PC-9 (cell line): ENCODE measurements around the gene ASTN2. TPM values are rescaled to one million over a fixed set of nuclear protein-coding genes. Genes with fewer than 3 reads are reported as not detected.
A peak's percentile ranks its signal among the peaks of the same experiment; 100 is the strongest.

Source experiments
- BruUV-seq: library from RNA; stranded (reverse); fragments of 400-500 nt; replicated peaks from 2 replicates; lab custom pipeline; 2021; lab: Mats Ljungman, UMichigan
- CTCF ChIA-PET: fragments of 300-600 bp; sonication (Branson Sonifier 250); formaldehyde crosslinking; loops from one replicate; lab custom pipeline; 2022; ENCODE audit warnings: antibody characterized with exemption; lab: Charles Lee
- POLR2A ChIA-PET: fragments of 300-600 bp; sonication (Branson Sonifier 250); formaldehyde crosslinking; loops from one replicate; lab custom pipeline; 2022; ENCODE audit warnings: antibody characterized with exemption; ENCODE audit not compliant: unreplicated experiment; lab: Charles Lee
- DNase-seq, 2 experiments: peaks; one replicate each; pipeline versions ENCODE4 v3.0.0 to v3.0.0-alpha.2; 2015 to 2022; ENCODE audit warnings: mixed read lengths in 1 of 2
- H2AFZ ChIP-seq: fragments of 200-600 bp; sonication (generic); 2 replicates; pipeline ENCODE4 v1.8.1; 2017; ENCODE audit warnings: antibody characterized with exemption
- H3F3A ChIP-seq: fragments of 200-600 bp; sonication (generic); 2 replicates; pipeline ENCODE4 v1.8.1; 2017; ENCODE audit warnings: antibody characterized with exemption, mild to moderate bottlenecking, low read depth; ENCODE audit not compliant: insufficient read depth
- H3K27ac ChIP-seq: fragments of 200-600 bp; sonication (generic); 2 replicates; pipeline ENCODE4 v1.6.1; 2016; ENCODE audit warnings: mixed run types
- H3K27me3 ChIP-seq: fragments of 200-600 bp; sonication (generic); 2 replicates; pipeline ENCODE4 v1.6.1; 2016; ENCODE audit warnings: low read depth, mixed run types; ENCODE audit not compliant: insufficient read depth
- H3K36me3 ChIP-seq: fragments of 200-600 bp; sonication (generic); 2 replicates; pipeline ENCODE4 v1.6.1; 2016; ENCODE audit warnings: low read depth, mixed run types
- H3K4me1 ChIP-seq: fragments of 200-600 bp; sonication (generic); replicated peaks from 2 replicates; pipeline ENCODE4 v1.6.1; 2016; ENCODE audit warnings: mixed run types; ENCODE audit not compliant: insufficient read depth
- H3K4me2 ChIP-seq: fragments of 200-600 bp; sonication (generic); 2 replicates; pipeline ENCODE4 v1.6.1; 2017; ENCODE audit warnings: mixed run types
- H3K4me3 ChIP-seq: fragments of 200-600 bp; sonication (generic); 2 replicates; pipeline ENCODE4 v1.6.1; 2016; ENCODE audit warnings: mixed run types
- H3K79me2 ChIP-seq: fragments of 200-600 bp; sonication (generic); 2 replicates; pipeline ENCODE4 v1.6.1; 2017; ENCODE audit warnings: low read depth, mixed run types
- H3K9me2 ChIP-seq: fragments of 200-600 bp; sonication (generic); 2 replicates; pipeline ENCODE4 v1.8.1; 2017; ENCODE audit warnings: mild to moderate bottlenecking; ENCODE audit not compliant: insufficient read depth
- H3K9me3 ChIP-seq: fragments of 200-600 bp; sonication (generic); 2 replicates; pipeline ENCODE4 v1.8.1; 2016; ENCODE audit warnings: low read depth; ENCODE audit not compliant: insufficient read depth
- H4K20me1 ChIP-seq: fragments of 200-600 bp; sonication (generic); 2 replicates; pipeline ENCODE4 v1.8.1; 2017; ENCODE audit not compliant: insufficient read depth
- CTCF ChIP-seq: fragments of 200-600 bp; sonication (generic); conservative IDR thresholded peaks from 2 replicates; pipeline ENCODE4 v1.6.1; 2017; ENCODE audit warnings: mixed run types, antibody characterized with exemption, mild to moderate bottlenecking, moderate library complexity
- EZH2 ChIP-seq: fragments of 200-600 bp; sonication (generic); IDR thresholded peaks from 2 replicates; pipeline ENCODE4 v1.8.0; 2017; ENCODE audit warnings: antibody characterized with exemption, low read depth
- intact Hi-C: fragments of 100-400 bp; cut with micrococcal nuclease; formaldehyde crosslinking; loops from one replicate; pipeline ENCODE4 v1.10.0; 2022; ENCODE audit not compliant: unreplicated experiment
- total RNA-seq: library from RNA; stranded (reverse); gene quantifications from 2 replicates; pipeline ENCODE4 v1.2.3, GENCODE V29; 2021

ASTN2 gene
- total RNA-seq, 1 experiment from 2014 or later, result 6.2 TPM

- DNase-seq, result no peak
- no peaks in the 10 kb centered on the region for H4K20me1 ChIP-seq
- H3K4me2 ChIP-seq, result no peak overlapping the region
Observed at GRCh38 chr9:116809656-116810055, 605.2 kb downstream of the ASTN2 start.

GRCh38 chr9:116806075-116806474 lies 608.8 kb downstream of the ASTN2 start:
- no peaks in the 10 kb centered on the region for H3K9me3 ChIP-seq
- ChIA-PET POLR2A (interaction anchor here (0.7 kb wide), 1 partner anchor 578 kb away, joined by 6 read pairs; no protein-coding TSS in a partner anchor), CTCF (no interaction called here)
- peaks cover 7% of the 10 kb centered on the region; the same call in 1 of the 2 replicates for H3K27me3 ChIP-seq
- H3K4me1 ChIP-seq, result no peaks in the 10 kb centered on the region
- H2AFZ ChIP-seq, result no peak overlapping the region
- DNase-seq, result peak in 1 of 2 experiments; percentile 9
- H3K27ac ChIP-seq, result no peak overlapping the region
- no peak for TF ChIP-seq EZH2
- TF ChIP-seq CTCF, result no peak
- intact Hi-C loops, result no loop called here
- no peaks in the 10 kb centered on the region for H3K79me2 ChIP-seq
- H3K4me3 ChIP-seq, result no peak overlapping the region
- H3K4me2 ChIP-seq, result no peak overlapping the region
- H4K20me1 ChIP-seq, result no peaks in the 10 kb centered on the region
- H3F3A ChIP-seq, result no peaks in the 10 kb centered on the region
- BruUV-seq, result no TSS peak
- H3K9me2 ChIP-seq, result no peaks in the 10 kb centered on the region
- no peaks in the 10 kb centered on the region for H3K36me3 ChIP-seq

More at GRCh38 chr9:116809656-116810055, 605.2 kb downstream of the ASTN2 start:
- no peak overlapping the region for H2AFZ ChIP-seq
- POLR2A ChIA-PET, result no interaction called here
- H3K79me2 ChIP-seq, result no peaks in the 10 kb centered on the region
- no peaks in the 10 kb centered on the region for H3F3A ChIP-seq
- no peaks in the 10 kb centered on the region; the same call in 1 of the 2 replicates for H3K9me2 ChIP-seq
- no peaks in the 10 kb centered on the region for H3K4me1 ChIP-seq
- CTCF ChIA-PET, result no interaction called here
- no TSS peak for BruUV-seq
- no peak overlapping the region for H3K27ac ChIP-seq
- intact Hi-C loops, result no loop called here
- no peaks in the 10 kb centered on the region for H3K36me3 ChIP-seq
- H3K9me3 ChIP-seq, result no peaks in the 10 kb centered on the region
- TF ChIP-seq EZH2, result no peak
- TF ChIP-seq CTCF, result no peak
- H3K27me3 ChIP-seq, result no peaks in the 10 kb centered on the region
- no peak overlapping the region for H3K4me3 ChIP-seq

GRCh38 chr9:116800885-116801284 lies 614.0 kb downstream of the ASTN2 start:
- Histone ChIP-seq H3K4me1 (no peaks in the 10 kb centered on the region), H3K79me2 (no peaks in the 10 kb centered on the region), H2AFZ (no peak overlapping the region), H3F3A (no peaks in the 10 kb centered on the region), H3K27me3 (peaks cover 16% of the 10 kb centered on the region; the same call in 1 of the 2 replicates), H3K27ac (no peak overlapping the region), H3K4me3 (no peak overlapping the region), H3K36me3 (no peaks in the 10 kb centered on the region), H4K20me1 (no peaks in the 10 kb centered on the region), H3K9me2 (no peaks in the 10 kb centered on the region), H3K4me2 (no peak overlapping the region), H3K9me3 (no peaks in the 10 kb centered on the region)
- CTCF ChIA-PET, result no interaction called here
- BruUV-seq, result no TSS peak
- POLR2A ChIA-PET, result interaction anchor here (0.6 kb wide), 1 partner anchor 104 kb away, joined by 3 read pairs; no protein-coding TSS in a partner anchor
- no peak for TF ChIP-seq EZH2
- no peak for TF ChIP-seq CTCF
- no peak for DNase-seq
- intact Hi-C loops, result no loop called here
